Right renal cortex interstitium (tissue), 3 donors: ENCODE measurements around the gene HIPK1. TPM values are rescaled to one million over a fixed set of nuclear protein-coding genes. Genes with fewer than 3 reads are reported as not detected.
"Not testable (repeated sequence)": the region's sequence is repeated elsewhere in the genome, so short reads cannot be mapped to it uniquely, and the experiment has no call there.

Experiments
- DNase-seq, 3 donors: peaks; one replicate each; pipeline ENCODE4 v3.0.0-alpha.2; 2013; ENCODE audit warnings: low read depth in 3 of 3, low spot score in 2 of 3
- polyA plus RNA-seq, 3 donors: library from polyadenylated mRNA; unstranded; fragments of 120-200 nt; gene quantifications; one replicate each; pipeline ENCODE4 v1.2.1, GENCODE V29; 2013; ENCODE audit not compliant: insufficient read length in 3 of 3

HIPK1 gene
- polyA plus RNA-seq, 3 donors: 44.7 to 48.1 (median 47.4) TPM

DNA sequence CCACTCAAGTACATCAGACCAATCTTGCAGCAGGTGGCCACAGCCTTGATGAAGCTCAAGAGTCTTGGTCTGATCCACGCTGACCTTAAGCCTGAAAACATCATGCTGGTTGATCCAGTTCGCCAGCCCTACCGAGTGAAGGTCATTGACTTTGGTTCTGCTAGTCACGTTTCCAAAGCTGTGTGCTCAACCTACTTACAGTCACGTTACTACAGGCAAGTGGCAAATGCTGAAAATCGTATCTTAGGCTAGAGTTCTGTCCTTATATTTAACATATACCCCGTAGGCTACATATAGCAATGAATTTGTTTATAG lies 12.1 kb downstream of the HIPK1 start:
- no peak for DNase-seq

DNA sequence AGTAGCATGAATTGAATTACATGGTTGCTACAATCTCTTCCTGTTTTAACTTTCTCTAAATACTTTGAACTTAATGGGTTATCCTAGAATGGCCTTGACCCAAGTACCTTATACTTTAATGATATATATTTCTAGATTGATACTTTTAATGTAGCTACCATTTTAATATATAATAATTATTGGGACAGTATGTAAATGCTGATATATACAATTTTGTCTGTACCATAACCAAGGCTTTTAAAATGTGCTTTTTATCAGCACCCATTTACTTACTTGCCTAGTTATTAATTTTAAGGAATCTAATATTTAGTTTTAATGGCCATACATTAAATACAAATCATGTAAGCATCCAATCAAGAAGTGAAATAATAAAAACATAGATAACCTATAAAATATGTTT lies 13.4 kb downstream of the HIPK1 start:
- no peak for DNase-seq

DNA sequence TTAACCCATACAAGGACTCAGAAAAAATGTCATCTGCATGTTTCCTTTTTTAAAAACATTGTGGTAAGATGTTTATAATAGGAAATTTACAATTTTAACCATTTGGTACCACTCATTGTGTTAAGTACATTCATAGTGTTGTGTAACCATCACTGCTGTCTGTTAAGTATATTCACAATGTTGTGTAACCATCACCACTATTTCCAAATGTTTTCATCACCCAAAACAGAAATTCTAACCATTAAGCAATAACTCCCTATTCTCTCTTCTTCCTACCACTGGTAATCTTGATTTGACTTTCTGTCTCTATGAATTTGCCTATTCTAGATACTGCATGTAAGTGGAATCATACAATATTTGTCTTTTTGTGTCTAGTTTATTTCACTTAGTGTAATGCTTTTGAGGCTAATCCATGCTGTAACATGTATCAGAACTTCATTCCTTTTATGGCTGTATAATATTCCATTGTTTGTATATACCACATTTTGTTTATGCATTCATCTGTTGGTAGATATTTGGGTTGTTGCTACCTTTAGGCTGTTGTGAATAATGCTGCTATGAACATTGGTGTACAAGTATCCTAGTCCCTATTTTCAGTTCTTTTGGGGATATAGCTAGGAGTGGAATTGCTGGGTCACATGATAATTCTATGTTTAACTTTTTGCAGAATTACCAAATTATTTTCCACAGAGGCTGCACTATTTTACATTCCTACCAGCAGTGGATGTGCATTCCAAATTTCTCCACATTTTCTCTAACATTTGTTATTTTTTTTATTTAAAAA lies 14.1 kb downstream of the HIPK1 start:
- DNase-seq: no peak

DNA sequence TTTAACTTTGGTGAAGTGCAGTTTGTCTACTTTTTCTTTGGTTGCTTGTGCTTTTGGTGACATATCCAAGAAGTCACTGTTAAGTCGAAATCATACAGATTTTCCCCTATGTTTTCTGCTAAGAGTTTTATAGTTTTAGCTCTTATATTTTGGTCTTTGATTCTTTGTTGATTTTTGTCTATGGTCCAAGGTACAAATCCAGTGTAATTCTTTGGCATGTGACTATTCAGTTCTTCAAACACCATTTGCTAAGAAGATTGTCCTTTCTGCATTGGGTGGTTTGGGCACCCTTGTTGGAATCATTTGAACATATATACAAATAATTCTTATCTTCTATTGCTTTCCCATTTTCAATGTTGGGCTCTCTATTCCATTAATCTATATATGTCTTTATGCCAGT lies 16.2 kb downstream of the HIPK1 start:
- DNase-seq: no peak

DNA sequence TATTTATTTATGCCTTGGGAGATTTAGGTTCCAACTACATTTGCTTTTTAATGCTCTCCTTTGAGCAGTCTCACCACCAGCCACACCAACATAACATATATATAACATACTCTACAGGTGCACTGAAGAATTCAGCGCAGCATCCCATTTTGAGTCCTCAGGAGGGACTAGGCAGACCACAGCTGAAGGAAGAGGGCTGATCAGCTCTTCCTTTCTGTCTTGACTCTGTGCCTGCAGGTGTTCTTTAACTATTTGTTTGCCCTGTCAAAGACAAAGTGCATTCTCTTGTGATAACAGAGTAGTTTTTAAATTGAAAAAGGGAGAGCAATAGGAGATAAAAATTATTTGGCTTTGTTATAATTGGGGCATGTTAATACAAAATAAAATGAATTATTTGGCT lies 17.0 kb downstream of the HIPK1 start:
- no peak for DNase-seq

DNA sequence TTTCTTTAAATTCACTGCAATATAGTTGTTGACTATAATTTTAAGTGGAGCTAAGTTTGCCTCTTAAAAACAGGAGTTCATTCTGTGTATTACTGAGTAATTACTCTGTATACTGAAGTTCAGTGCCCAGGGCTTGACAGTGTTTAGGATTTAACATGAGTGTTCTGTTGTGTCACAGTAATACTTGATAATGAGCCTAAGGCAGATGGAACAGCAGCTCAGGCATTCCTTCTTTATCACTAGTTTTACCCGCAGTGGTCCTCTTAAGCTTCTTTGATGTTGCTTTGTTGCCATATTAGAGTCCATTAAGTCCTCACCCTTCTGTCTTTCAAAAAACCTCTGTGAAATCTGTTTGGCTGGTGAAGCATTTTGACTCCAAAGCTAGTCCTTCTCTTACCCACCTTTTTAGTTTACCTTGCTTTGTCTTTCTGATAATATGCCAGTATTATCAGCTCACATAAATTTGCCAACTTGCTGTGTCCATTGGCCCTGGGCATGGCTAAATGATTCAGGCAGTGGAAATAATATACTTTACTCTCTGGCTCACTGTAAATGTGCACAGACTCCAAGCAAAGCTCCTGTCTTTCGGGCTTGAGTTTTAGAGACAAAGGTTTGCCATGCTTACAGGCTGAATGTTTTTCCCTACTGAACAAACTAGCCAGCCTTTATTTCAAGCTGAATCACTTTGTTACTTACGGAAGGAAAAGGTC lies 17.7 kb downstream of the HIPK1 start:
- no peak for DNase-seq

DNA sequence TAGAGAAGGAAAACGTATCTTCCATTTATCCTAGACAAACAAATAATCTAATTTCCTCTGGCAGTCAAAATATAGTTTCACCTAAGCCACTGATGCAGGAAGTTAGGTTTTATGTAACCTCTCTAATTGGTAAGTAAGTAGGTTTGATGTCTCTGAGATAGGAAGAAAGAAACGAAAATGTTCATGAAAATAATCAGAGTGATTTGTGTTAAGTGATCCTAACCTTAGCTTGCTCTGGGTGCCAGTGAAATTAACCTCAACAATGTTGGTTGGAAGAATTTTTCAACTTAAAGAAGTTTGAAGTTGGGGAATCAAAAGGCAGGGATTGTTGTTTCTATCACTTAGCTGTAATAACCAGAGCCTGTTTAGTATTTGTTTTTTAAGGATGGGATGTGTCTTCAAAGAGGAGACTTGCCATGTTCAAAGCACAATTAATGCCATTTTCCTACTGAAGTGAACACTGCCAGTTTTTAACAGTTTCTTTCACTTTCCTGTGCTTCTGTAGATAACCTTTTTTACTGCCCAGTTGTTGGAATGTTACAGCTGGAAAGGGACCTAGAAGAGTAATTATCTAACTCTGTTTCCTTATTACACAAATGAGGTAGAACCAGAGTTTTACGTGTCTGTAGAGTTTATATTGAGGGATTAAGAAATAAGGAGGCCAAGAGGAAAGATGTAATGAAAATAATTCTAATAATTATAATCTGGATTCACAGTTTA lies 18.4 kb downstream of the HIPK1 start:
- no peak for DNase-seq

DNA sequence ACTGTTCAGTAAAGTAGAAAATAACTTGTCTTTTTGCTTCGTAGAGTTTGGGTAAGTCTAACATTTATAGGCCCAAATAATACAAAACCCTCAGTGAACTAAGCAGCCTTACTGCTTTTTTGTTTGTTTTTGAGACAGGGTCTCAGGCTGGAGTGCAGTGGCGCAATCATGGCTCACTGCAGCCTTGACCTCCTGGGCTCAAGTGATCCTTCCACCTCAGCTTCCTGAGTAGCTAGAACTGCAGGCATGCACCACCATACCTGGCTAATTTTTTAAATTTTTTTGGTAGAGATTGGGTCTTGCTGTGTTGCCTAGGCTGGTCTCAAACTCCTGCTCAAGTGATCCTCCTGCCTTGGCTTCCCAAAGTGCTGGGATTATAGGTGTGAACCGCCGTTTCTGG lies 19.0 kb downstream of the HIPK1 start:
- not testable (repeated sequence) for DNase-seq

DNA sequence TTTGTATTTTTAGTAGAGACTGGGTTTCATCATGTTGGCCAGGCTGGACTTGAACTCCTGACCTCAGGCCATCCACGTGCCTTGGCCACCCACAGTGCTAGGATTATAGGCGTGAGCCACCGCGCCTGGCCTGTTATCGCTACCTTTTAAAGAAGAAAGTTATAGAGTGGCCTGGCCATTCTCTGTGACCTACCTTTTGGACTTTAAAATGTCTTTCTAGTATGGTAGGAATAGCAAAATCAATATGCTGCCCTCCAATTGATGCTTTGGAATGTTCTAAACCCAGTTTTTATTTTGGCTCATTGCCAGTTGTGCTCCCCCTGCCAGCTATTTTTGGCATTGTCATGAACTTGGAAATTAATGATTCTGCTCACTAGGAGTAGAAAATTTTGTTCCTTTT lies 19.9 kb downstream of the HIPK1 start:
- no peak for DNase-seq

DNA sequence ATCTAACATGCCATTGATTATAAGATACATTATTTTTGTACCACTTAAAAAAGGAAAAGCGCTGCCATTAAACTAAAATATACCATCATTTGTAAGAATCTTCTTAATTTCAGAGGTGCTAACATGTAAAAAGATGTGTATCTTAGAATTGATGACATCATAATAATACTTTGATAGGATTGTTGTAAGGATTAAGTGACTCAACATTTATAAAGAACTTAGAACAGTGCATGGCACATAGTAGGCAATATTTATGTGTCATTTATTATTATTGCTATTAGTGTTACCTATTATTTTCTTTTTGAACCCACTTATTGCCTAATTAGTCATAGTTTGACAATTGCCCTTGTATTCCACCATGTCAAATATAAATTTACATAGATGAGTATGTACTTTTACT lies 21.8 kb downstream of the HIPK1 start:
- no peak for DNase-seq

DNA sequence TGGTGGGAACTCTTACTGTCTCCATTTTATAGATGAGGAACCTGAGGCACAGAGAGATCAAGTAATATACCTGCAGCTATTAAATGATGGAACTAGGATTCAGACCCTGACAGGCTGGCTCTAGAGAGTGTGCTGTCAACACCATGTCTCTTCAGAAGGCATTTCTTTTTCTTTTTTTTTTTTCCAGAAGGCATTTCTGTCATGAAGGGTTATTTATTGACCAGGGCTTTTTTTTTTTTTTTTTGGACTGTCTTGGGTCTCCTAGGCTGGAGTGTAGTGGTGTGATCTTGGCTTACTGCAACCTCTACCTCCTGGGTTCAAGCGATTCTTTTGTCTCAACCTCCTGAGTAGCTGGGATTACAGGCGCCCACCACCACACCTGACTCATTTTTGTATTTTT lies 22.6 kb downstream of the HIPK1 start:
- DNase-seq: no peak

DNA sequence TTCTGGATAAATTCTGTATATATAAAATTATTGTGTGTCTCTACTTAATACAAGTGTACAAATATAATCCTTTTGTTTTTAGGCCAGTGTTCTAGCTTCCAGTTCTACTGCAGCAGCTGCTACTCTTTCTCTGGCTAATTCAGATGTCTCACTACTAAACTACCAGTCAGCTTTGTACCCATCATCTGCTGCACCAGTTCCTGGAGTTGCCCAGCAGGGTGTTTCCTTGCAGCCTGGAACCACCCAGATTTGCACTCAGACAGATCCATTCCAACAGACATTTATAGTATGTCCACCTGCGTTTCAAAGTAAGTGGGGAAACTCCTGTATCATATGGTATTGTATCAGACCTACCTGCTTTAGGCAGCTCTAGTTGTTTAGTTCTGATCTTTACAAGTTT lies 28.9 kb downstream of the HIPK1 start:
- no peak for DNase-seq

DNA sequence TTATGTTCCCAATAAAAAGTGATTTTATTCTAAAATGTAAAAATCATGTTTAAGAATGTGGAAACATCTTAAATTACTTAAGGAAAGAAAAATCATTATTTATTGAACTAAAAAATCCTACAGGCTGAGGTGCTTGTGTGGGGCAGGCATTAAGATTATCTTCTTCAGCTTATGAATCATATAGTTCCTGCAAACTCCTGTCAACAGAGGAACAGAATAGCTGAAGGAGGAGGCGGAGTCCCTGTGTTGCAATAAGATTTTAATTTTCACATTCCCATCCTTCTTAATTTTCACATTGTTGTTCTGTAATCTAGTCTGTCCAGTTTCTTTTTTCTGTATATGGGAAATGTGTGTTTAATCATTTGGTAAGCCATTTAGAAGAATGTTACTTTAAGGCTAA lies 29.6 kb downstream of the HIPK1 start:
- DNase-seq: no peak

DNA sequence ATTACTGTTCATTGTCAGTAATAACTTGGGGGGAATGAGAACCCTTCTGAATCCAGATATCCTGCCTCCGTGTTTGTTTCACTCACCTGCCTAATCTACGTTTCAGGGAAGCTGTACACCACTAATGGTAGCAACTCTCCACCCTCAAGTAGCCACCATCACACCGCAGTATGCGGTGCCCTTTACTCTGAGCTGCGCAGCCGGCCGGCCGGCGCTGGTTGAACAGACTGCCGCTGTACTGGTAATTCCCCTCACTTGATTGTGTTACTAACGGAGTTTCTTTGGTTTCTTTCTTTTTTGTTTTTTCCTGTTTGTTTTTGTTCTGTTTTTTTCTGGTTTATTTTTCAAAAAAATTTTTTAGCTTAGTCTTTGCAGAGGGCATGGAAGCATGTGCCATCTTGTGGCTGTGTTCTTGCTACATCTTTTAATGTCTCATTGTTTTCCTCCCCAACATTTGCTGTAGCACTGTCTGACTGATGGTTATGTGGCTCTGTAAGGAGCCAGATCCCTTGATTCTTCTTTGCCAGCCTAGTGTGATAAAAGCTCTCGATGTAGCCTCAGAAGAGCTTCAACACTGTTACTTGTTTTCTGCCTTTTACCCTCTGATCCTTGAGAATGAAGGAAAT lies 34.3 kb downstream of the HIPK1 start:
- no peak for DNase-seq

DNA sequence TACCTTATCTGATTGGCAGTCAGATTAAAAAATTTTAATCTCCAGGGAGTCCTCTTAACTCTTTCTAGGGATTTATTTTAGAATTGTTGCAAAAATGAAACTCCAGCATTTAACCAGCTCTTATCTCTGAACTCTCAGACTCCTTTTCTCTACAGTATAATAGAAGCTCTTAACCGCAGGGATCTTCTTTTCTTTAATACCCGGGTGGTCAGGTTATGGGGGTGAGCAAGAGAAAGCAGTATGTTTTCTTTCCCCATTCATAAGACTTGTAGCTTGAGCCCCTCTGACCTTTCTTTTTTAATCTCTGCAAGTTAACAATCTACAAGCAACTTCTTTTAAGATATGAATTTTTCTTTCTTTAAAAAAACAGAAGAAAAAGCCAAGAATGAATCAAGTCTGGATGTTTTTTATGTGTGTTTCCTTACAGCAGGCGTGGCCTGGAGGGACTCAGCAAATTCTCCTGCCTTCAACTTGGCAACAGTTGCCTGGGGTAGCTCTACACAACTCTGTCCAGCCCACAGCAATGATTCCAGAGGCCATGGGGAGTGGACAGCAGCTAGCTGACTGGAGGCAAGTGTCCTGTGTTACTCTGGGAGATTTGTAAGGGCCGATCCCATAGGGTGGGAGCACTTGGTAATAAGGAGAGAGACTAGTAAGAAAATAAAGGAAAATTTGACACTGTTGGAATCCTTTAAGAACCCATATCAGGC lies 36.7 kb downstream of the HIPK1 start:
- DNase-seq: no peak

DNA sequence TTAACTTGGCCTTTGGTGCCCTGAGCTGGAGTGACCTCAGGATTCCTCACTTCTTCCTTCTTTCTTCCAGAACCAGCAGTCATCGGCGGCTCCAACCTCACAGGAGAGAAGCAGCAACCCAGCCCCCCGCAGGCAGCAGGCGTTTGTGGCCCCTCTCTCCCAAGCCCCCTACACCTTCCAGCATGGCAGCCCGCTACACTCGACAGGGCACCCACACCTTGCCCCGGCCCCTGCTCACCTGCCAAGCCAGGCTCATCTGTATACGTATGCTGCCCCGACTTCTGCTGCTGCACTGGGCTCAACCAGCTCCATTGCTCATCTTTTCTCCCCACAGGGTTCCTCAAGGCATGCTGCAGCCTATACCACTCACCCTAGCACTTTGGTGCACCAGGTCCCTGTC lies 43.8 kb downstream of the HIPK1 start:
- no peak for DNase-seq

DNA sequence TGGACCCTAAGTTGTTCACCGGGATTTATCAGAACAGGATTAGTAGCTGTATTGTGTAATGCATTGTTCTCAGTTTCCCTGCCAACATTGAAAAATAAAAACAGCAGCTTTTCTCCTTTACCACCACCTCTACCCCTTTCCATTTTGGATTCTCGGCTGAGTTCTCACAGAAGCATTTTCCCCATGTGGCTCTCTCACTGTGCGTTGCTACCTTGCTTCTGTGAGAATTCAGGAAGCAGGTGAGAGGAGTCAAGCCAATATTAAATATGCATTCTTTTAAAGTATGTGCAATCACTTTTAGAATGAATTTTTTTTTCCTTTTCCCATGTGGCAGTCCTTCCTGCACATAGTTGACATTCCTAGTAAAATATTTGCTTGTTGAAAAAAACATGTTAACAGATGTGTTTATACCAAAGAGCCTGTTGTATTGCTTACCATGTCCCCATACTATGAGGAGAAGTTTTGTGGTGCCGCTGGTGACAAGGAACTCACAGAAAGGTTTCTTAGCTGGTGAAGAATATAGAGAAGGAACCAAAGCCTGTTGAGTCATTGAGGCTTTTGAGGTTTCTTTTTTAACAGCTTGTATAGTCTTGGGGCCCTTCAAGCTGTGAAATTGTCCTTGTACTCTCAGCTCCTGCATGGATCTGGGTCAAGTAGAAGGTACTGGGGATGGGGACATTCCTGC lies 46.2 kb downstream of the HIPK1 start:
- DNase-seq: no peak

DNA sequence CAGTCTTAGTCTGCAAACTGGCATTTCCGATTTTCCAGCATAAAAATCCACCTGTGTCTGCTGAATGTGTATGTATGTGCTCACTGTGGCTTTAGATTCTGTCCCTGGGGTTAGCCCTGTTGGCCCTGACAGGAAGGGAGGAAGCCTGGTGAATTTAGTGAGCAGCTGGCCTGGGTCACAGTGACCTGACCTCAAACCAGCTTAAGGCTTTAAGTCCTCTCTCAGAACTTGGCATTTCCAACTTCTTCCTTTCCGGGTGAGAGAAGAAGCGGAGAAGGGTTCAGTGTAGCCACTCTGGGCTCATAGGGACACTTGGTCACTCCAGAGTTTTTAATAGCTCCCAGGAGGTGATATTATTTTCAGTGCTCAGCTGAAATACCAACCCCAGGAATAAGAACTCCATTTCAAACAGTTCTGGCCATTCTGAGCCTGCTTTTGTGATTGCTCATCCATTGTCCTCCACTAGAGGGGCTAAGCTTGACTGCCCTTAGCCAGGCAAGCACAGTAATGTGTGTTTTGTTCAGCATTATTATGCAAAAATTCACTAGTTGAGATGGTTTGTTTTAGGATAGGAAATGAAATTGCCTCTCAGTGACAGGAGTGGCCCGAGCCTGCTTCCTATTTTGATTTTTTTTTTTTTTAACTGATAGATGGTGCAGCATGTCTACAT lies 47.6 kb downstream of the HIPK1 start:
- no peak for DNase-seq

DNA sequence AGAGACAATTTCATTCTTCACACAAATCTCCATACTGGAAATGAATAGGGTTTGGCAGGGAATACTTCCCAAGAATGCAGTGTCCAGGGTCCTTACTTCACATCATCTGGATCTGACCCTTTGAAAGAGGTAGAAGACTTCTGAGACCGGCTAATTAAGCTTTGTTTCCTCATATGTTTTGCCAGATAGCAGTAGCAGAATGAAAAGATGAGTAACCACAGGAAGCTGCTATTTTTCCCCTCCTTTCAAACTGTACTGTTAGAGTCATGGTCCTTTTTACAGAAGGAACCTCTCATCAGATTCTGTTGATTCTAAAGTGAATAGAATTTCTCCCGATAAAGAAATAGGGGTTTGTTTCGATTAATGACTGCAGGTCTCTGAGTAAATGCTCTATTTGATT lies 48.8 kb downstream of the HIPK1 start:
- DNase-seq: no peak
